GM19035 (cell line): Measurements from ENCODE around the gene MACC1.
"Not testable (repeated sequence)": the region's sequence is repeated elsewhere in the genome, so short reads cannot be mapped to it uniquely, and the experiment has no call there.

Experiments used
- ATAC-seq: cut with Tn5 transposase; IDR thresholded peaks from one replicate; pipeline ENCODE4 v1.9.1; 2021; ENCODE audit not compliant: unreplicated experiment

The MACC1 gene

DNA sequence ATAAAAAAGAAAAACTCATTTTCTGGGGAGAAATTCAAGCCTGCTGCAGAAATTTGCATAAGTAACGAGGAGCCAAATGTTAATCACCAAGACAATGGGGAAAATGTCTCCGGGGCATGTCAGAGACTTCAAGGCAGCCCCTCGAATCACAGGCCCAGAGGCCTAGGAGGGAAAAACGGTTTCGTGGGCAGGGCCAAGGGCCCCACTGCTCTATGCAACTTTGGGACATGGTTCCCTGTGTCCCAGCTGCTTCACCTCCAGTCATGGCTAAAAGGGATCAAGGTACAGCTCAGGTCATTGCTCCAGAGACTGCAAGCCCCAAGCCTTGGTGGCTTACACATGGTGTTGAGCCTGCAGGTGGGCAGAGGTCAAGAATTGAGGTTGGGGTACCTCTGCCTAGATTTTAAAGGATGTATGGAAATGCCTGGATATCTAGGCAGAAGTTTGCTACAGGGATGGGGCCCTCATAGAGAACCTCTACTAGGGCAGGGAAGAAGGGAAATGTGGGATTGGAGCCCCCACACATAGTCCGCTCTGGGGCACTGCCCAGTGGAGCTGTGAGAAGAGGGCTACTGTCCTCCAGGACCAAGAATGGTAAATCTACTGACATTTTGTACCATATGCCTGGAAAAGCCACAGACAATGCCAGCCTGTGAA is 8.4 kb downstream of the MACC1 start:
- ATAC-seq: no peak

DNA sequence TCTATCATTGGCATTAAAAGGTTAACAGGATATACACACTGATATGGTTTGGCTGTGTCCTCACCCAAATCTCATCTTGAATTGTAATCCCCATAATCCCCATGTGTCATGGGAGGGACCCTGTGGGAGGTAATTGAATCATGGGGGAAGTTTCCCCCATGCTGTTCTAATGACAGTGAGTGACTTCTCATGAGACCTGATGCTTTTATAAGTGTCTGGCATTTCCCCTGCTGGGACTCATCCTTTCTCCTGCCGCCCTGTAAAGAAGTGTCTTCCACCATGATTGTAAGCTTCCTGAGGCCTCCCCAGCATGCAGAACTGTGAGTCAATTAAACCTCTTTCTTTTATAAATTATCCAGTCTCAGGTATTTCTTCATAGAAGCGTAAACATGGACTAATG is 9.4 kb downstream of the MACC1 start:
- ATAC-seq: not testable (repeated sequence)

DNA sequence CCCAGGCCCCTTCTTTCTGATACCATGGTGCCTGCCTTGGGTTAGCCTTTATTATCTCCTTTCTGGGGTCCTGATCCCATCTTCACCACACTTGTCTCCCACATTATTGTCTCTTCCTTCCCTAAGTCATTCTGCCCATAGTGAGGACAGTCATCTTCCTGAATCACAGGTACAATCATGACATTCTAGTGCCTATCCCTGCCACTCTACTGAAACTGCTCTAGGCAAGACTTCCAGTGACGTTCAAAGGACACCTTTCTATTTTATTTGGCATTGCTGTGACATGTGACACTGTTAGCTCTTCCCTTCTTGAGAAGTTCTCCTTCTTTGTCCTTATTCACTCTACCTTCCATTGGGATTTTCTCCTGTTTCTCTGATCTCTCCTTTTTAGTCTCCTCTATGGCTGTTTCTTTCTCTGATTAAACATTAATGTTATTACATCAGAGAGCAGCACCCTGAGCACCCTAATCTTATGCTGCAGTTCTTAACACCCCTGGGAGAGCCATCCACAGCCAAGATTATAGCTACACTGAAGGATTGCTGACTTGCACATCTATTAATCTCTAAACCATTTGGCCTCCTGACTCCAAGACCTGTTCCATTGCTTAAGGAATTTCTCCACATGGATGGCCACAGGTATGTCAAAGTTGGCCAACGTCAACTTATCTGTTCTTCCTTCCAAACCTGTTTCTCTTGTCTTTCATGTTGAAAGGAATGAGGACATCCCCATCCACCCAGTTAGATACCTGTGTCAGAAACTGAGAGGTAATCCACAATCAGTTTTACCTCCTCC is 10.9 kb downstream of the MACC1 start:
- ATAC-seq: no peak

DNA sequence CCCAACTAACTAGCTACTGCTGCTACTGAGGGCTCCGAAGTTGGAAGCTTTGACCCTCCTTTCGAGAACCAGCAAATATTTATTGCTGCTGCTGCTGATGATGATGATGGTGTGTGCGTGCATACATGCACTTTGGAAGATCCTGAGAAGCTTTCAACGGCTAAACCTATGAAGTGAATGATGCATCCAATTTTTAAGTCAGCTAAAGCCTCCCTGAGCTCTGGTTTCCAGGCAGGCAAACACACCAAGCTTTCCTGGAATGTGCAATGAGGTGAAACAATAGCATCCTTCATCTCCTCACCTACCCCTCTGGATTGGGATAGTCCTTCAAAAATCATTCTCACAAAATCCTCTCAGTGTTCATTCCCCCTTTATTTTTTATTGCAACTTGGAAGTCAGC is 13.9 kb downstream of the MACC1 start:
- ATAC-seq: no peak

DNA sequence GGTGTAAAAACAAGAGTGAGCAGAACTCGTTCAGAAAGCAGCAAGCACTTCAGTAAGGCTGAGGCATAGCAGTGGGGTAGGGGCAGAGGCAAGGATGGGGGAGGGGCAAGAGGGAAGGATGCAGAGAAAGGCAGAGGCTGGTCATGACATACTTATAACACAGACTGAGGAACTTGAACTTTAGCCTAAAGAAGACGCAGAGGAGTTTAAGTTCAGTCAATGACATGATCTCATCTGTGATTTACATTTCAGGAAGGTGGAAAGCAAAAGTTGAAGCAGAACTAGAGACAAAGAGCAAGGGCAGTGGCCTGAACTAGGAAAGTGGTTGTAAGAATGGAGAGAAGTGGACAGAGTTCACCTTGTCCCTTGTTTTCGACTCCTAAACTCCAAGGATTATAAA is 15.8 kb downstream of the MACC1 start:
- ATAC-seq: peak; percentile 40

DNA sequence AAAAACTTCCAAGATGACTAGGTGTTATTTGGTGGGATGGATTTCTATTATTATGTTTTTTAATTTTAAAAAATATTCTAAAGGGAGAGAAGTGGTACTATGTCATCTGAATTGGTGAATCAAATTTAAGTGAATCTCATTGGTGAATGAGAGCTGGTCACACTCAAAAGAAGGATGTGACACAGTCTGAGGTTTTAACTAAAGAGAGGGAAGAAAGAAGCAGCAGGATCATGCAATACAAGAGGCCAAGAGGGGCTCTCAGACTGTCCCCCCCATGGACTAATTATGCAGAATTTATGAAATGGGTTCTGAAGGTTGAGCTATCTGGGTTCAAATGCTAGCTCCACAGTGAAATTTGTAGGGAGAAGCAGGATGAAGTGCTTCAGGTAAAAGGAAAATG is 16.2 kb downstream of the MACC1 start:
- ATAC-seq: peak; percentile 11

DNA sequence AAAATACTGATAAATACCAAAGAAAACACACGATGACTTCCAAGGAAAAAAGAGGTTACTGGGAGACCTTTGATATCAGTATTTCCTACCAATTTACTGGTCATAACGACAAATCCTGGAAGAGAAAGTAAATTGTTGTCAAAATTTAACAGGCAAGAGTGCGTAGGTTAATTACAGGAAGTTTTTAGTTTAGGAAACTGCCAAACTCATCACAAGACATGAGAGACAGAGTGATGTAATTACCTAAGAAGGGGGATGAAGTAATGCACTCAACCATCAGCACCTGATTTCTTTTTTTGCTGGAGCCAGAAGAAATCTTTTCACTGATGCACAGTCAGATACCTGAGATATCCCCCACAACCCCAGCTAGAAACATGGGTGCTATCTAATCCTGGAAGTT is 16.8 kb downstream of the MACC1 start:
- ATAC-seq: peak; percentile 38

DNA sequence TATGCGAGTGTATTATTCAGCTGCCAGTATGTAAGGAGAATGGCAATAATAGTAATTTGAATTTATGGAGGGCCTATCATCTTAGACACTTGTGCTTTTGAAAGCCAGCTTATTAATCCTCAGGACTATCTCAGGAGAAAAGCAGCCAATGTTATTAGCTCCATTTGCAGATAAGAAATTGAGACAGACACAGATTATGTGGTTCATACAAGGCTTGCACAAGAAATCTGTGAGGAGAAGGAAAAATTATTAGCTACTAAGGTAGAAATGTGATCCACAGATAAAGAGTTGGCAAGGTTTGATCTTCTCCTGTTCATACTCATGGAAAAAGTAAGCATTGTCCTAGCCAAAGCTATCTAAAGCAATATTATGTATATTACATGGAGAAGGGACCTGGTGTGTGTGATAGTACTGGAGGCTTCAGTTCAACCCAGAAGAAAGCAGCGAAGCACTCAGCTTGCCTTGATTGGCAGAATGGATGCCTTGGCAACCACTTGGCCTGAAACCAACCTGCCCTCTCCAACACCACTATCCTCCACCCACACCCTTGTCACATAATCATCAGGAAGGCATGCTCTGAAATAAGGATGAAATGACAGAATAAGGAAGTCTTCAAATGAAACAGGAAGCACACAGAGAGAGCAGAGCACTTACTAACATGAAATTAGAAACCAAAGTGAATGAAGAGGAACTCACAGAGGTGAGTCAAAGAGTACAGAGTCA is 18.0 kb downstream of the MACC1 start:
- ATAC-seq: peak; percentile 72

DNA sequence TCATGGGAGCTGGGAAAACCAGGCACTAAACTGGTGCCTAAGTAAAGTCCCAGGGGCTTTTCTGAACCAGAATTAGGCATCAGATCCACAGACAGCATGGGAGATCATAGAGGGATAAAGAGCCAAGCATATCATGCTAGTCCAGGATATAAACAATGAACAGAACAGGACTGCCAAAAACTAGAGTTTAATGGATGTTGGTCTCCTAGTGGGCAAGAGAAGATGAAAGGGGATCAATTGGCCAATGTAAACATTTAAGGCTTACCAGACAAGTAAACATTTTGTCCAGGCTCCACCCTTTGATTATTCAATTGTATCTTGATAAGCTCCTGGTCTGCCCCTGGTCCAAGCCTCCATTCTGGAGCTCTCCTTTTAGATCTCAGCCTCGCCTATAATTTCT is 18.9 kb downstream of the MACC1 start:
- no peak for ATAC-seq

DNA sequence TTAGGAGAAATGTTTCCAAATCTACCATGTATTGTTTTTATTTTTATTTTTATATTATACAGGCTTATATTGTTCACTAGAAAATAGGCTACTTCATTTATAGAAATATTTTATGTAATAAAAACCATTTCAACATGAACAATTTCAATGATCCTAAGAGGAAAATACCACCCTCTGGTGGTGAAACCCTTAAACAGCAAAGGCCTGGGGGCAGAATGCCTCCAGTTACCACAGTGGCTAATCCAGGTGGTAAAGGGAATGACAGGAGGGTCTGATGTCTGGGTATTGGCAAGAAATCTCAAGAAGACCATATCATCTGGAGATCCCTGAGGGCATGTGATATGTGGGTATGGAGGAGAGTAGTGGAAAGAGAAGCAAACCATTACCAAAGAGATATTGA is 19.3 kb downstream of the MACC1 start:
- ATAC-seq: no peak

DNA sequence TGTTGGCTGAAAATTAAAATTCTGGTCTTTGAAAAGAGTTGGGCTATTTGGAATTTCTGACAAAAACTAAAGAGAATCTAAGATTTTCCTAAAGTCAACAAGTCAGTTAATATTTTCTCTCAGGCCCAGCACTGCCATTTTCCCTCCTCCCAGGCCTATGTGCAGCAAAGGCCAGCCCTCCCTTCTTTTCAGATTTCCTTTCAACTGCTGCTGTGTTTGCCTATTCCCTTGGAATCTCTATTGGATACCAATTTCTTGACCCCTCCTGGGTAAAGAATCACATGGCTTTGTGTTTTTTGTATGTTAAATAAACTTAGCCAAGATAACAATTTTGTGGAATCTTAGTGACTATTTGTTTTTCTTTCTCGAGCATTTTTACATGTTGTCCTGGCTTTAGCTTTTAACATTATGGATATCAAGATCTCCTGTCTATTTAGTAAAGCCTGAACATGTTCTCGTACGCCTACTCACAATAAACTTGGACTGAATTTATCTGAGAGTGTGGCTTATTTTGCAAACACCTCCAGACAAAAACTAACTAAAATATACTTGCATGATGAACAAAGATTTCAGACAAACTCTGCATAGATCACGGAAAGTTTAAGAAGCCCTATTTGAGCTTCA is 19.9 kb downstream of the MACC1 start:
- ATAC-seq: no peak

DNA sequence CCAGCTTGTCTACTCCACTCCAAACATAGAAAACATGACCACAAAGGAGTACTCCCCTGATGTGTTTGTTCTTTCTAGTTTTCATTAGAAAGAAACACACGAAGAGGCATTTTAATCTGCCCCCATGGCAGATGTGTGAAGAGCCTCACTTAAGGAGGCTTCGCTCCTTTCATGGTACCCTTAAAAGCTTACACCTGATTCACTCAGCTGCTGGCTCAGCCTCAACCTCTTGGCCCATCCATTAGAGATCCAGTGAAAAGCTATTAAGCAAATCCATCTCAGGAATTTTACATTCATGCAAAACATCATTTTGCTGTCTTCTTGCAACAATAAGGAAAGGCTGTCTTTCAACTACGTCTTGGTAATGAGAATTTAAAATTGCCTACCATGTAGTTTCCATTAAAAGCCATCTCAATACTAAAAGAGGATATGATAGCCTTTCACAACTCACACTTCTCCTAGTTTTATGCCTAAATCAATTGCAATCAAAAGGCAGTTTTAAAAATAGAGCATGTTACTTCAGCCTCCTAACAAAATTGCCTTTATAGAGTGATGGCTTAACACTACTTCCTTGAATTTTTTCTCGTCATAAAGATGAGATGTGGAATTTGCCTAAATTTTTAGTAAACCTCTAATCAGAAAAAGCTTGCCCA is 22.7 kb downstream of the MACC1 start:
- ATAC-seq: no peak

DNA sequence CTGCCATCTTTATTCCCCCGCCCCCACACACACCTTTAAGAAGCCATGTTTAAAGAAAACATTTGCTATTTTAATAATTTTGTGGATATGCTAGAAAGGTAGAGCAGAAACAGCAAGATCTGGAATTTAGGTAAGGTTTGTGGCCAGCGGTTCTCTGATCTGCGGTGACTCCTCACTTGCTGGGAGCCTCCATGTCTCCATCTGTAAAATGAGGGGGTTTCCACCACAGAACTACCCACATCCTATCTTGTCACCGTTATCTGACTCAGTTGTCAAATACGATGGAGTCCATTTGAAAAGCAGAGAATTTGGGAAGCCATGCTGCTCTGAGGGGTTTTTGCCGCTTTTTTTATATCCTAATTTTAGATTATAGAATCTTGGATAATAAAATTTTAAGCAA is 23.3 kb downstream of the MACC1 start:
- no peak for ATAC-seq

DNA sequence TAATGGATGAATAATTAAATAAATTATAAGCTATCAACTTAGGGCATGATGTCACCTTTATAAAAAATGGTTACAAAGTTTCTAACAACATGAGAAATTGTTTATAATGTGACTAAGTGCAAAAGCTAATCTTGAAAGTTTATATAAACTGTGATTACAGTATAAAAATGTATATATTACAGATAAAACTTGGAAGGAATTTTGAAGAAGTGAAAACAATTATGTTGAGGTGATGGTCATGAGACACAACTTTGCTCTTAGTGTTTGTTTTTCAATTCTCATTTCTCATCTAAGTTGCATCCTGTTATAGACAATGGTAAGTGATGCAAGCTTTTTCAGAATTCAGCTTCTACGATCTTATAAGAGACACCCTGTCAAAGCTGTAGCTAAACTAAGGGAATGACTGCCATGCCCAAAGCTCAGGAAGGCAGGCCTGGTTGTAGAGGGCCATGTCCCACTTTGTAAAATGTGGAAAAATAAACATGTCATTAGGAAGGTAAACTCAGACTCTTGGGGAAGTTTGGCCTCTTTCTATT is 23.9 kb downstream of the MACC1 start:
- ATAC-seq: peak; percentile 72

DNA sequence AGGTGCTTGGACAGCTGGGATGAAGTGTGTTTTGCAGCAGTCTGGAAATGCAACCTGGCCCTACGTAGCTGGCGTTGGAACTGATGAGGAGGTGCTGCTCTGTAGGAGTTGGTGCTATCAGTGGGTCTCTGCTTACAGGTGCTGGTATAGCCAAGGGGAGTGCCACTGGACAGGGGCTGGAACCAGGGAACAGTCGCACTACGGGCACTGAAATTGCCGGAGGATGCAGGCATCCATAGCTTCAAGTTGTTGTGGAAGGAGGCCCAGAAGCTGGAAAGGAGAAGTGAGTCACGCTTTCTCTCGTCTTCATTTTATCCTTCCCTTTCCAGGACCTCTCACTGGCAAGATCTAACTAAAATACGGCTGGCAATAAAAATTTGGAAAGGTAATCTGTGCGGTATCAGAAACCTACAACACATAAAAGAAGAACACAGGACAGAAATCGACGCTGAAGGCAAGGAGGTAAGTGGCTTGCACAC is 25.8 kb downstream of the MACC1 start:
- ATAC-seq: no peak

DNA sequence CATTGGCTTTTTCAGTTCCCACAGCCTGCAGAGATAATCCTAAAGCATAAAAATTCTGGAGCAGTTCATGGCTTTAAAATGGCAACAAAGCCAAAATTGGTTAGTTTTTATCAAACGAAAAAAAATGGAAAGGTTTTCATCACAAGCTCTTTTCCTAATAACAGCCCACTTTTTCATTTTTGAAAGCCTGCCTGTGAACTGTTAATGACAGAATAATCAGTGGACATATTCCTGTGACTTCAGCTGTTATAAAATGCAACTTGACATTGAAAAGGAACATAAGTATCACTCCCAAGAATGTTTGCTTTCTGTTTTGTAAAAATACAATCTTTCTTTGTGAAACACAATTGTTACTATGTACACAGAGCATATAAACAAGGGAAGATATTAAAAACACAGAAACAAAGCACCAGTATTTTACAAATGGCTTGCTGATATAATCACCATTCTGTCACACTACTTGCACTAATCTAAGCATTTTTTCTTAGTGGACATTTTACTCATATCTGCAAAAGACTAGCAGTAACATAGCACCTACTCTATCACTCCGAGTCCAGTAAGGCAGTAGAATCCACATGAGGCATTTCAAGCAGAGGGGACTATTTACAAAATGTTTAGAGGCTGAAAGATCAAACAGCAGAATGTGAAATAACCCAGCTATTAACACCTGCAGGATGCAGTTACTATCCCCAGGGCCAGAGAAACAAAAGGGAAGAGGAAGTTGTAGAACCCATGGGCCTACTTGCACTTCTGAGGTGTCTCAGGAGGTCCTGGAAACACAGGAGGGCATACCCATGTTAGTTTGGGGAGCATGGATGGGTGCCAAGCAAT is 26.4 kb downstream of the MACC1 start:
- ATAC-seq: no peak

DNA sequence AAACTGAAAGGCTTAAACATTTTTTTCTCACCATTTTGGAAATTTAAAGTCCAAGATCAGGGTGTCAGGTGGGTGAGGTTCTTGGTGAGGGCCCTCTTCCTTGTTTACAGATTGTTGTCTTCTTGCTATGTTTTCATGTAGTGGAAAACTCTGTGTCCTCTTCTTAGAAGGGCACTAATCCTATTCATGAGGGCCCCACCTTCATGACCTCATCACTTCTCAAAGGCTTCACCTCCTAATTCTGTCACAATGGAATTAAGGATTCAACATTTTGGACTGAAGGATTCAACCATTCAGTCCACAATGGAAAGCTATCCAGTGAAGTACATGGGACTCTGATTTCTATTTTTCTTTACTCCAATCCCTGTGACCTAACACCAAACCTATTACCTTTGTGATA is 27.3 kb downstream of the MACC1 start:
- ATAC-seq: no peak

DNA sequence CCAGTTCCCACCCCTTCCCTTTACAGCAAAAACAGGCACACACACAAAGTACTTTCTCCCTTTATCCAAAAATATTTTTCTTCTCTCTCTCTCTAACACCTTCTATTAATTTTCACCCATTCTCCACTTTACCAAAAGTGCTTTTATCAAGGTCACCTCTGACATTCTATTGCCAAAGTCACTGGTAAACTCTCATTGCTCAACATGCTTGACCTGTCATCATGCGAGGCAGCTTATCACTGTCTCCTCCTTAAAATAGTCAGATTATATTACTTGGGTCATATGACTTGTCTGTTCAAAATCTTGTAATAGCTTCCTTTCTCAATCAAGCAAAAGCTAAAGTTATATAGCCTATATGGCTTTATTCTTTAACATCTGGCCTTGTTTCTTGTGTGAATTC is 28.6 kb downstream of the MACC1 start:
- no peak for ATAC-seq

DNA sequence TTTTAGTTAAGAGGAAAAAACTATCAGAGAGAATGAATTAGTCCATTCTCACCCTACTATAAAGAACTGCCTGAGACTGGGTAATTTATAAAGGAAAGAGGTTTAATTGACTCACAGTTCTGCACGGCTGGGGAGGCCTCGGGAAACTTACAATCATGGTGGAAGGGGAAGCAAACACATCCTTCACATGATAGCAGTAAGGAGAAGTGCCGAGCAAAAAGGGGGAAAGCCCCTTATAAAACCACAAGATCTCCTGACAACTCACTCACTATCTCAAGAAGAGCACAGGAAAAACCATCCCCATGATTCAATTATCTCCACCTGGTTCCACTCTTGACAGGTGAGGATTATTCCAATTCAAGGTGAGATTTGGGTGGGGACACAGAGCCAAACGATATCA is 29.3 kb downstream of the MACC1 start:
- ATAC-seq: not testable (repeated sequence)

DNA sequence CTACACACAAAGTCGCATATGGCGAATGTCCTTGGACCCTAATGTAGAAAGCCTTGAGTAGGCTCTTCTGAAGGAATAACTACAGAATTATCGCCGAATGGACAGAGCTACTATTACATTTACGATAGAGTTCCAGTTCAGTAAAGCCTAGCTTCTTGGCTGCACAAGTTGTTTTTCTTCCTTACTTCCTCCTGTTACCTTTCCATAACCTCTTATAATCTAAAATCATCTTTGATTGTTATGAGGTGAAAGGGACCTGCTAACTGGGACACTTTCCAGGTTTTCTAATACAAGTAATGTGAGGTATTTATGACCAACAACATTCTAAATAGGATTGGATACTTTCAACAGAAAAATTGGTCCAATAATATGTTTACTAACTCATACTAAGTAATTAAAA is 31.2 kb downstream of the MACC1 start:
- ATAC-seq: no peak
